H1 (cell line): ENCODE measurements around the gene AEBP1. TPM values are rescaled to one million over a fixed set of nuclear protein-coding genes. Genes with fewer than 3 reads are reported as not detected.

ENCODE experiments used
- CTCF ChIA-PET: fragments of 300-600 bp; sonication (Branson Sonifier 250); formaldehyde crosslinking; loops from one replicate; lab custom pipeline; 2021; ENCODE audit not compliant: partially characterized antibody; lab: Charles Lee
- POLR2A ChIA-PET: fragments of 300-600 bp; sonication (Branson Sonifier 250); formaldehyde crosslinking; loops from one replicate; lab custom pipeline; 2021; ENCODE audit warnings: inconsistent platforms; ENCODE audit not compliant: partially characterized antibody; lab: Charles Lee
- DNase-seq, 2 experiments: peaks; one replicate each; pipeline versions ENCODE4 v3.0.0 to v3.0.0-alpha.2; 2010 to 2022; ENCODE audit warnings: low spot score in 2 of 2, low read depth in 1 of 2, mixed read lengths in 1 of 2
- FAIRE-seq: peaks from 2 replicates; lab custom pipeline; 2011; peaks lifted over from hg19 to GRCh38; lab: Jason Lieb, UNC
- H2AFZ ChIP-seq: 2 replicates; pipeline ENCODE4 v1.8.1; 2012; ENCODE audit warnings: low read length, inconsistent platforms
- H2AK5ac ChIP-seq: 2 replicates; pipeline ENCODE4 v1.6.1; 2013; ENCODE audit warnings: low read depth, low read length
- H2BK120ac ChIP-seq: replicated peaks from 2 replicates; pipeline ENCODE3; 2013; ENCODE audit warnings: low read depth, low read length, inconsistent platforms
- H2BK12ac ChIP-seq: 2 replicates; pipeline ENCODE4 v1.6.1; 2013; ENCODE audit warnings: low read depth, low read length
- H2BK15ac ChIP-seq: 2 replicates; pipeline ENCODE4 v1.6.1; 2013; ENCODE audit warnings: low read length
- H2BK20ac ChIP-seq: 2 replicates; pipeline ENCODE4 v1.6.1; 2013; ENCODE audit warnings: low read length
- H2BK5ac ChIP-seq: 2 replicates; pipeline ENCODE4 v1.6.1; 2013; ENCODE audit warnings: low read depth, low read length
- H3K14ac ChIP-seq: 2 replicates; pipeline ENCODE4 v1.6.1; 2013; ENCODE audit warnings: inconsistent platforms; ENCODE audit not compliant: insufficient read length
- H3K18ac ChIP-seq: 2 replicates; pipeline ENCODE4 v1.6.1; 2013; ENCODE audit warnings: low read length; ENCODE audit errors: extremely low read depth
- H3K23ac ChIP-seq: 2 replicates; pipeline ENCODE4 v1.6.1; 2013; ENCODE audit warnings: inconsistent platforms; ENCODE audit not compliant: insufficient read length
- H3K23me2 ChIP-seq: 2 replicates; pipeline ENCODE4 v1.6.1; 2013; ENCODE audit warnings: low read depth, low read length
- H3K27ac ChIP-seq: 2 replicates; pipeline ENCODE4 v1.6.1; 2011; ENCODE audit warnings: low read depth, low read length, inconsistent platforms
- H3K27me3 ChIP-seq, 4 experiments: replicated peaks in 1 of 4; 1 replicate in 1 of 4; 2 replicates in 3 of 4; pipeline versions ENCODE4 v1.6.1 to v1.8.1; 2011 to 2013; ENCODE audit warnings: low read length in 3 of 4, mild to moderate bottlenecking in 3 of 4, inconsistent platforms in 2 of 4, mixed read lengths in 2 of 4, moderate library complexity in 1 of 4; ENCODE audit not compliant: control insufficient read depth in 3 of 4, insufficient read depth in 3 of 4; ENCODE audit errors: extremely low read depth in 1 of 4
- H3K36me3 ChIP-seq, 4 experiments: 2 replicates each; pipeline versions ENCODE4 v1.6.1 to v1.8.1; 2011 to 2013; ENCODE audit warnings: mild to moderate bottlenecking in 4 of 4, low read length in 3 of 4, moderate library complexity in 2 of 4, control low read depth in 1 of 4, inconsistent platforms in 1 of 4; ENCODE audit not compliant: insufficient read depth in 4 of 4, control insufficient read depth in 2 of 4
- H3K4ac ChIP-seq: replicated peaks from 2 replicates; pipeline ENCODE3; 2013; ENCODE audit warnings: low read length, low read depth, mixed read lengths, inconsistent platforms; ENCODE audit not compliant: insufficient read length
- H3K4me1 ChIP-seq, 4 experiments: replicated peaks in 1 of 4; 1 replicate in 1 of 4; 2 replicates in 3 of 4; pipeline versions ENCODE4 v1.6.1 to v1.8.1; 2011 to 2013; ENCODE audit warnings: low read length in 3 of 4, inconsistent platforms in 2 of 4, mixed read lengths in 1 of 4; ENCODE audit not compliant: insufficient read depth in 4 of 4, control insufficient read depth in 3 of 4
- H3K4me2 ChIP-seq, 2 experiments: 2 replicates each; pipeline versions ENCODE4 v1.6.1 to v1.8.1; 2011 to 2013; ENCODE audit warnings: low read depth in 2 of 2, low read length in 2 of 2, control low read depth in 1 of 2, inconsistent platforms in 1 of 2, mild to moderate bottlenecking in 1 of 2; ENCODE audit not compliant: insufficient read depth in 1 of 2
- H3K4me3 ChIP-seq, 4 experiments: fragments of 200-600, 300-600 bp in 1 of 4; sonication (generic), shearing (Covaris generic), sonication (Bioruptor Twin) in 1 of 4; 2 replicates each; pipeline versions ENCODE4 v1.5.1 to v1.8.1; 2011 to 2016; ENCODE audit warnings: low read length in 4 of 4, low read depth in 3 of 4, control low read depth in 2 of 4, inconsistent platforms in 2 of 4, mild to moderate bottlenecking in 2 of 4, mixed read lengths in 1 of 4, moderate library complexity in 1 of 4; ENCODE audit not compliant: insufficient read depth in 2 of 4; ENCODE audit errors: extremely low read depth in 1 of 4
- H3K56ac ChIP-seq: replicated peaks from 2 replicates; pipeline ENCODE3; 2013; ENCODE audit warnings: low read depth, mild to moderate bottlenecking, mixed read lengths, low read length, inconsistent platforms; ENCODE audit not compliant: insufficient read length
- H3K79me1 ChIP-seq: 2 replicates; pipeline ENCODE4 v1.6.1; 2013; ENCODE audit warnings: low read depth, low read length, control low read depth
- H3K79me2 ChIP-seq, 2 experiments: 2 replicates each; pipeline versions ENCODE4 v1.6.1 to v1.8.1; 2012 to 2013; ENCODE audit warnings: low read length in 2 of 2, mild to moderate bottlenecking in 2 of 2, inconsistent platforms in 1 of 2; ENCODE audit not compliant: insufficient read depth in 2 of 2, control insufficient read depth in 1 of 2
- H3K9ac ChIP-seq, 4 experiments: replicated peaks in 1 of 4; 1 replicate in 1 of 4; 2 replicates in 3 of 4; pipeline versions ENCODE4 v1.6.1 to v1.8.1; 2011 to 2013; ENCODE audit warnings: low read depth in 3 of 4, low read length in 3 of 4, control low read depth in 2 of 4, mild to moderate bottlenecking in 2 of 4, moderate library complexity in 2 of 4, inconsistent platforms in 1 of 4; ENCODE audit errors: extremely low read depth in 1 of 4
- H3K9me3 ChIP-seq, 2 experiments: 2 replicates each; pipeline versions ENCODE4 v1.6.1 to v1.8.1; 2012 to 2013; ENCODE audit warnings: mild to moderate bottlenecking in 2 of 2, moderate library complexity in 2 of 2, control low read depth in 1 of 2, inconsistent platforms in 1 of 2, low read depth in 1 of 2, low read length in 1 of 2, mixed read lengths in 1 of 2; ENCODE audit not compliant: insufficient read depth in 2 of 2
- H4K20me1 ChIP-seq, 2 experiments: replicated peaks in 1 of 2; 2 replicates each; pipeline versions ENCODE3 to v1.8.1; 2011 to 2013; ENCODE audit warnings: inconsistent platforms in 2 of 2, low read length in 2 of 2, mild to moderate bottlenecking in 1 of 2; ENCODE audit not compliant: insufficient read depth in 2 of 2, control insufficient read depth in 1 of 2
- H4K5ac ChIP-seq: 2 replicates; pipeline ENCODE4 v1.6.1; 2013; ENCODE audit warnings: low read length, low read depth, mixed read lengths, inconsistent platforms; ENCODE audit not compliant: insufficient read length
- H4K8ac ChIP-seq: 2 replicates; pipeline ENCODE4 v1.8.0; 2013; ENCODE audit warnings: mild to moderate bottlenecking, moderate library complexity, low read length, inconsistent platforms; ENCODE audit not compliant: insufficient read depth; ENCODE audit errors: extremely low read depth
- H4K91ac ChIP-seq: replicated peaks from 2 replicates; pipeline ENCODE3; 2013; ENCODE audit warnings: low read length, mixed read lengths, inconsistent platforms; ENCODE audit not compliant: insufficient read length
- CBX8 ChIP-seq: fragments of 300-800, 300-1000 bp; sonication (generic); IDR thresholded peaks from 2 replicates; pipeline ENCODE4 v1.7.1; 2016; ENCODE audit warnings: low read depth, low read length, borderline replicate concordance
- JUN ChIP-seq: IDR thresholded peaks from 2 replicates; pipeline ENCODE4 v1.6.1; 2011; ENCODE audit warnings: low read depth, mild to moderate bottlenecking, improper control_type of control experiment, low read length
- POU5F1 ChIP-seq: IDR thresholded peaks from 2 replicates; pipeline ENCODE4 v1.6.1; 2011; ENCODE audit warnings: low read depth, mild to moderate bottlenecking, low read length, moderate library complexity
- SAP30 ChIP-seq: fragments of 300-600 bp; sonication (generic); IDR thresholded peaks from 2 replicates; pipeline ENCODE4 v1.7.1; 2012; ENCODE audit warnings: low read length, moderate library complexity, mild to moderate bottlenecking, inconsistent platforms; ENCODE audit not compliant: insufficient read depth, insufficient replicate concordance
- SP2 ChIP-seq: IDR thresholded peaks from 2 replicates; pipeline ENCODE4 v1.6.1; 2012; ENCODE audit warnings: mild to moderate bottlenecking, low read length, inconsistent platforms
- TEAD4 ChIP-seq: IDR thresholded peaks from 2 replicates; pipeline ENCODE4 v1.6.1; 2012; ENCODE audit warnings: low read depth, low read length, inconsistent platforms, mixed read lengths
- WGBS, 2 experiments: shearing (Covaris generic) in 1 of 2; methylation state at CpG; one replicate each; pipeline versions ENCODE4 v1.1.6 to v1.1.7; 2013 to 2015; ENCODE audit warnings: low lambda C conversion rate in 2 of 2, mixed read lengths in 2 of 2, inconsistent platforms in 1 of 2, low coverage in 1 of 2, missing lambda C conversion rate in 1 of 2; ENCODE audit not compliant: insufficient replicate concordance in 2 of 2, insufficient coverage in 1 of 2, insufficient read length in 1 of 2; ENCODE audit errors: extremely low coverage in 1 of 2, missing lambda C conversion rate in 1 of 2; 5-methylcytosine and 5-hydroxymethylcytosine counted together
- polyA plus RNA-seq, 7 experiments: library from polyadenylated mRNA; depleted of rRNA in 3 of 7; stranded (reverse) in 5 of 7; unstranded in 2 of 7; fragments of >200 nt in 5 of 7; fragments of 200-250 nt in 2 of 7; gene quantifications; 1 replicate in 5 of 7; 2 replicates in 1 of 7; 4 replicates in 1 of 7; pipeline versions ENCODE4 v1.2.1 to v1.2.3, GENCODE V29; 2011 to 2013; ENCODE audit warnings: missing spikeins in 2 of 7, mixed read lengths in 2 of 7
- total RNA-seq: library from RNA; stranded (reverse); fragmentation: NEBNext Ultra II Directional; extraction: Animal tissue kit (Norgen Biotek cat#: 25700); gene quantifications from 2 replicates; pipeline ENCODE4 v1.2.1, GENCODE V29; 2021
- TF ChIP-seq, protein P1 (sequence below): IDR thresholded peaks from 2 replicates; pipeline ENCODE4 v1.6.1; 2011; ENCODE audit warnings: low read length, improper control_type of control experiment
- TF ChIP-seq, protein P2 (sequence below), 3 experiments: IDR thresholded peaks; 1 replicate in 2 of 3; 2 replicates in 1 of 3; pipeline versions ENCODE4 v1.5.1 to v1.6.1; 2011; ENCODE audit warnings: low read length in 3 of 3, mild to moderate bottlenecking in 3 of 3, inconsistent platforms in 2 of 3, low read depth in 1 of 3, moderate library complexity in 1 of 3; ENCODE audit not compliant: insufficient read depth in 1 of 3; ENCODE audit errors: control extremely low read depth in 1 of 3

AEBP1 gene
- total and polyA plus RNA-seq, 2 of the 8 experiments (the other 6 are each of a cell fraction or from before 2014, with no cell fraction given) = 10.4 to 41.2 TPM

DNA sequence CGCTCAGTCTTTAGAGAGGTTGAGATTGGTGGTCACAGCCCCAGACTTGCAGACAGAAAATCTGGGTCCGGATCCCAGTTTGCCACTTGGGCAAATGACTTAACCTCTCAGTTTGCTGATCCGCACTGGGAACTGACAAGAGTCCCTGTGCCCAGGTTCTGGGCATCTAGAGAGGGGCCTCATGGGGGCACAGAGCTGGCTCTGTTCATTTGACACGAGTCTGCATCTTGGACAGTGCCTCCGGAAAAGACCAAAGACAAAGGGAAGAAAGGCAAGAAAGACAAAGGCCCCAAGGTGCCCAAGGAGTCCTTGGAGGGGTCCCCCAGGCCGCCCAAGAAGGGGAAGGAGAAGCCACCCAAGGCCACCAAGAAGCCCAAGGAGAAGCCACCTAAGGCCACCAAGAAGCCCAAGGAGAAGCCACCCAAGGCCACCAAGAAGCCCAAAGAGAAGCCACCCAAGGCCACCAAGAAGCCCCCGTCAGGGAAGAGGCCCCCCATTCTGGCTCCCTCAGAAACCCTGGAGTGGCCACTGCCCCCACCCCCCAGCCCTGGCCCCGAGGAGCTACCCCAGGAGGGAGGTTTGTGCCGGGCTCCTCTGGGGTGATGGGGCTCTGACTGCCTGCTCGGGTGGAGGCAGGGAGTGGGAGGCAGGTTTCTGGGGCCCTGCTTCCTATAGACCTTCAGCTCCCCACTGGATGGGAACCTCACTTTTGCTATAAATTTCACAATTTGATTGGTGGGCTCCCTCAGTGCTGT, 2.3 kb downstream of the AEBP1 start:
- no peak for DNase-seq
- H4K8ac ChIP-seq = peak overlapping the region; percentile 6; the same call in 1 of the 2 replicates
- H3K14ac ChIP-seq = no peak overlapping the region
- no peak overlapping the region for H3K4me3 ChIP-seq
- H3K18ac ChIP-seq = no peak overlapping the region
- ChIA-PET CTCF (interaction anchor here (0.8 to 1.0 kb wide), 2 partner anchors 21 to 25 kb away, joined by 3 read pairs; no protein-coding TSS in a partner anchor), POLR2A (interaction anchor here (1.1 to 1.4 kb wide), 3 partner anchors 9 to 16 kb away, joined by 4 to 9 read pairs (median 6); partner anchors contain the start of gene POLD2)
- no peak overlapping the region for H2BK15ac ChIP-seq
- H3K23me2 ChIP-seq = peaks cover 15% of the 10 kb centered on the region
- H3K9ac ChIP-seq = no peak overlapping the region
- H4K5ac ChIP-seq = no peak overlapping the region
- H3K9me3 ChIP-seq = no peaks in the 10 kb centered on the region
- H3K36me3 ChIP-seq = no peaks in the 10 kb centered on the region; a peak in 2 of 8 replicates
- H3K79me2 ChIP-seq = no peaks in the 10 kb centered on the region; a peak in 1 of 4 replicates
- H2BK12ac ChIP-seq = no peak overlapping the region
- H2BK120ac ChIP-seq = no peak overlapping the region
- no peak overlapping the region; a peak in 1 of 4 replicates for H3K4me2 ChIP-seq
- peaks cover 2 to 3% of the 10 kb centered on the region in 2 experiments for H4K20me1 ChIP-seq
- H3K4ac ChIP-seq = no peak overlapping the region
- H3K4me1 ChIP-seq = peaks cover 0 to 12% (median 9%) of the 10 kb centered on the region in 4 experiments; a peak in 6 of 7 replicates
- no peak overlapping the region for H3K23ac ChIP-seq
- no peak for FAIRE-seq
- H2AFZ ChIP-seq = no peak overlapping the region
- H2BK20ac ChIP-seq = no peak overlapping the region
- H4K91ac ChIP-seq = no peak overlapping the region
- 96% methylated on average over 7 of the region's 10 CpGs; no CpG with 5 or more reads in 1 of the 2 experiments for WGBS, 2 experiments
- H3K27ac ChIP-seq = no peak overlapping the region
- H3K56ac ChIP-seq = no peak overlapping the region
- peaks cover 4% of the 10 kb centered on the region; the same call in 1 of the 2 replicates for H3K79me1 ChIP-seq
- H2BK5ac ChIP-seq = no peak overlapping the region
- H3K27me3 ChIP-seq = peaks cover 0 to 29% (median 16%) of the 10 kb centered on the region in 4 experiments; a peak in 6 of 7 replicates
- H2AK5ac ChIP-seq = no peak overlapping the region
- TF ChIP-seq, protein P1, sequence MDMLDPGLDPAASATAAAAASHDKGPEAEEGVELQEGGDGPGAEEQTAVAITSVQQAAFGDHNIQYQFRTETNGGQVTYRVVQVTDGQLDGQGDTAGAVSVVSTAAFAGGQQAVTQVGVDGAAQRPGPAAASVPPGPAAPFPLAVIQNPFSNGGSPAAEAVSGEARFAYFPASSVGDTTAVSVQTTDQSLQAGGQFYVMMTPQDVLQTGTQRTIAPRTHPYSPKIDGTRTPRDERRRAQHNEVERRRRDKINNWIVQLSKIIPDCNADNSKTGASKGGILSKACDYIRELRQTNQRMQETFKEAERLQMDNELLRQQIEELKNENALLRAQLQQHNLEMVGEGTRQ = no peak
- TF ChIP-seq CBX8 (no peak), JUN (no peak), SAP30 (no peak), POU5F1 (no peak), TEAD4 (no peak), SP2 (no peak)
- TF ChIP-seq, protein P2, sequence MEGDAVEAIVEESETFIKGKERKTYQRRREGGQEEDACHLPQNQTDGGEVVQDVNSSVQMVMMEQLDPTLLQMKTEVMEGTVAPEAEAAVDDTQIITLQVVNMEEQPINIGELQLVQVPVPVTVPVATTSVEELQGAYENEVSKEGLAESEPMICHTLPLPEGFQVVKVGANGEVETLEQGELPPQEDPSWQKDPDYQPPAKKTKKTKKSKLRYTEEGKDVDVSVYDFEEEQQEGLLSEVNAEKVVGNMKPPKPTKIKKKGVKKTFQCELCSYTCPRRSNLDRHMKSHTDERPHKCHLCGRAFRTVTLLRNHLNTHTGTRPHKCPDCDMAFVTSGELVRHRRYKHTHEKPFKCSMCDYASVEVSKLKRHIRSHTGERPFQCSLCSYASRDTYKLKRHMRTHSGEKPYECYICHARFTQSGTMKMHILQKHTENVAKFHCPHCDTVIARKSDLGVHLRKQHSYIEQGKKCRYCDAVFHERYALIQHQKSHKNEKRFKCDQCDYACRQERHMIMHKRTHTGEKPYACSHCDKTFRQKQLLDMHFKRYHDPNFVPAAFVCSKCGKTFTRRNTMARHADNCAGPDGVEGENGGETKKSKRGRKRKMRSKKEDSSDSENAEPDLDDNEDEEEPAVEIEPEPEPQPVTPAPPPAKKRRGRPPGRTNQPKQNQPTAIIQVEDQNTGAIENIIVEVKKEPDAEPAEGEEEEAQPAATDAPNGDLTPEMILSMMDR (IDR thresholded peaks at IDR 0.05; ENCODE audit: control extremely low read depth in 1 of 3, insufficient read depth in 1 of 3, low read depth in 1 of 3, low read length in 3 of 3) = no peak
